Naive thymus-derived CD4-positive, alpha-beta T cell (primary cell): Measurements from ENCODE around the gene LRMDA. TPM values are rescaled to one million over a fixed set of nuclear protein-coding genes. Genes with fewer than 3 reads are reported as not detected.

Experiments
- ATAC-seq: fragments of 150-1000 bp; cut with Tn5 transposase; 2 replicates; pipeline ENCODE4 v1.10.0; 2021; ENCODE audit warnings: mild to moderate bottlenecking, moderate library complexity
- CTCF ChIA-PET: fragments of 350-600 bp; sonication (Branson Sonifier 250); formaldehyde crosslinking; loops from one replicate; lab custom pipeline; 2021; ENCODE audit warnings: antibody characterized with exemption; lab: Charles Lee
- POLR2A ChIA-PET: fragments of 350-600 bp; sonication (Branson Sonifier 250); formaldehyde crosslinking; loops from one replicate; lab custom pipeline; 2021; ENCODE audit warnings: antibody characterized with exemption, inconsistent platforms; lab: Charles Lee
- DNase-seq, 9 donors: peaks; one replicate each; pipeline versions ENCODE4 v3.0.0 to v3.0.0-alpha.2; 2020 to 2022; ENCODE audit warnings: mixed read lengths in 1 of 9
- H3K27ac ChIP-seq: one replicate; pipeline ENCODE4 v1.7.0; 2013; ENCODE audit warnings: mild to moderate bottlenecking, low read depth, low read length, moderate library complexity
- H3K27me3 ChIP-seq, 2 donors: one replicate each; pipeline ENCODE4 v1.7.0; 2013; ENCODE audit warnings: low read length in 2 of 2, mild to moderate bottlenecking in 2 of 2, moderate library complexity in 2 of 2; ENCODE audit not compliant: control insufficient read depth in 2 of 2, insufficient read depth in 2 of 2
- H3K36me3 ChIP-seq, 3 experiments: 1 replicate in 2 of 3; 2 replicates in 1 of 3; pipeline ENCODE4 v1.7.0; 2013; ENCODE audit warnings: low read length in 3 of 3, mild to moderate bottlenecking in 3 of 3, moderate library complexity in 1 of 3; ENCODE audit not compliant: insufficient read depth in 3 of 3, control insufficient read depth in 2 of 3
- H3K4me1 ChIP-seq, 2 donors: one replicate each; pipeline ENCODE4 v1.7.0; 2013; ENCODE audit warnings: low read length in 2 of 2, mild to moderate bottlenecking in 2 of 2, moderate library complexity in 1 of 2; ENCODE audit not compliant: control insufficient read depth in 2 of 2, insufficient read depth in 2 of 2
- H3K4me3 ChIP-seq: 2 replicates; pipeline ENCODE4 v1.7.0; 2013; ENCODE audit warnings: mild to moderate bottlenecking, low read length
- H3K9me3 ChIP-seq, 3 experiments: 1 replicate in 2 of 3; 2 replicates in 1 of 3; pipeline ENCODE4 v1.7.0; 2013; ENCODE audit warnings: low read length in 3 of 3; ENCODE audit not compliant: control insufficient read depth in 2 of 3
- H3K27ac Mint-ChIP-seq, 9 donors: one replicate each; pipeline ENCODE4 v1.8.0; 2020 to 2022; ENCODE audit warnings: mixed read lengths in 9 of 9, mild to moderate bottlenecking in 8 of 9, moderate library complexity in 5 of 9, inconsistent platforms in 2 of 9
- H3K27me3 Mint-ChIP-seq, 5 donors: one replicate each; pipeline ENCODE4 v1.8.0; 2021 to 2022; ENCODE audit warnings: mixed read lengths in 5 of 5, mild to moderate bottlenecking in 1 of 5
- H3K36me3 Mint-ChIP-seq, 5 donors: one replicate each; pipeline ENCODE4 v1.8.0; 2020 to 2022; ENCODE audit warnings: mixed read lengths in 5 of 5, mild to moderate bottlenecking in 3 of 5, inconsistent platforms in 1 of 5
- H3K4me1 Mint-ChIP-seq, 7 donors: one replicate each; pipeline ENCODE4 v1.8.0; 2020 to 2022; ENCODE audit warnings: mixed read lengths in 7 of 7, mild to moderate bottlenecking in 3 of 7, inconsistent platforms in 1 of 7
- H3K4me3 Mint-ChIP-seq, 10 donors: one replicate each; pipeline ENCODE4 v1.8.0; 2020 to 2022; ENCODE audit warnings: mild to moderate bottlenecking in 10 of 10, mixed read lengths in 10 of 10, moderate library complexity in 6 of 10, inconsistent platforms in 2 of 10
- H3K9me3 Mint-ChIP-seq, 11 donors: one replicate each; pipeline ENCODE4 v1.8.0; 2020 to 2022; ENCODE audit warnings: mixed read lengths in 11 of 11, mild to moderate bottlenecking in 4 of 11, inconsistent platforms in 1 of 11, moderate library complexity in 1 of 11
- intact Hi-C, 2 donors: fragments of 100-400 bp; cut with micrococcal nuclease; formaldehyde crosslinking; loops; one replicate each; pipeline ENCODE4 v1.15.1; 2023
- polyA plus RNA-seq, 2 donors: library from polyadenylated mRNA; unstranded; fragments of 300-500 nt; fragmentation: Illumina TruSeq; gene quantifications; one replicate each; pipeline ENCODE4 v1.2.3, GENCODE V29; 2021
- total RNA-seq, 6 experiments: library from RNA in 5 of 6; stranded (reverse) in 5 of 6; gene quantifications; 1 replicate in 5 of 6; 2 replicates in 1 of 6; pipeline ENCODE4 v1.2.3 and lab custom pipeline; 2021 to 2026

The LRMDA gene
- total and polyA plus RNA-seq, 7 experiments from 2014 or later, result 0.57 to 14.9 (median 3.0) TPM; not detected in 4

- ChIA-PET CTCF (no interaction called here), POLR2A (no interaction called here)
- Mint-ChIP-seq H3K36me3 (no peaks in the 10 kb centered on the region), H3K4me1 (no peaks in the 10 kb centered on the region), H3K4me3 (no peak overlapping the region), H3K27ac (no peak overlapping the region), H3K27me3 (no peaks in the 10 kb centered on the region), H3K9me3 (peaks cover 0 to 5% (median 0%) of the 10 kb centered on the region in 11 donors)
- DNase-seq (no peak), ATAC-seq (no peak)
- no peaks in the 10 kb centered on the region for H3K4me1 ChIP-seq
- H3K4me3 ChIP-seq, result no peak overlapping the region
- no peaks in the 10 kb centered on the region for H3K36me3 ChIP-seq
- intact Hi-C loops, result no loop called here
- H3K27me3 ChIP-seq, result no peaks in the 10 kb centered on the region
- H3K27ac ChIP-seq, result no peak overlapping the region
- H3K9me3 ChIP-seq, result no peaks in the 10 kb centered on the region
Measured at GRCh38 chr10:75969031-75969430, 537.6 kb downstream of the LRMDA start.

GRCh38 chr10:75971402-75972211, 540.2 kb downstream of the LRMDA start:
- DNase-seq (no peak), ATAC-seq (no peak)
- no peak overlapping the region for H3K27ac Mint-ChIP-seq
- H3K36me3 ChIP-seq, result no peaks in the 10 kb centered on the region
- no peak overlapping the region for H3K4me3 Mint-ChIP-seq
- H3K9me3 Mint-ChIP-seq, result peaks cover 0 to 12% (median 0%) of the 10 kb centered on the region in 11 donors
- H3K27me3 Mint-ChIP-seq, result no peaks in the 10 kb centered on the region
- ChIA-PET CTCF (interaction anchor here (0.6 kb wide), 1 partner anchor 45 kb away, joined by 4 read pairs; no protein-coding TSS in a partner anchor), POLR2A (no interaction called here)
- H3K9me3 ChIP-seq, result no peaks in the 10 kb centered on the region
- H3K4me3 ChIP-seq, result no peak overlapping the region
- no peaks in the 10 kb centered on the region for H3K4me1 ChIP-seq
- intact Hi-C loops, result no loop called here
- H3K27me3 ChIP-seq, result no peaks in the 10 kb centered on the region
- no peaks in the 10 kb centered on the region for H3K4me1 Mint-ChIP-seq
- H3K36me3 Mint-ChIP-seq, result no peaks in the 10 kb centered on the region
- H3K27ac ChIP-seq, result no peak overlapping the region

- no peak overlapping the region for H3K4me3 ChIP-seq
- H3K4me1 ChIP-seq, result no peaks in the 10 kb centered on the region
- H3K27me3 ChIP-seq, result no peaks in the 10 kb centered on the region
- H3K27ac Mint-ChIP-seq, result no peak overlapping the region
- ChIA-PET CTCF (interaction anchor here (0.6 kb wide), 1 partner anchor 46 kb away, joined by 4 read pairs; no protein-coding TSS in a partner anchor), POLR2A (no interaction called here)
- no peaks in the 10 kb centered on the region for H3K27me3 Mint-ChIP-seq
- H3K9me3 Mint-ChIP-seq, result peaks cover 0 to 12% (median 0%) of the 10 kb centered on the region in 11 donors
- no peaks in the 10 kb centered on the region for H3K36me3 ChIP-seq
- H3K9me3 ChIP-seq, result no peaks in the 10 kb centered on the region
- intact Hi-C loops, result no loop called here
- ATAC-seq, result no peak
- no peaks in the 10 kb centered on the region for H3K4me1 Mint-ChIP-seq
- no peak overlapping the region for H3K27ac ChIP-seq
- no peak overlapping the region for H3K4me3 Mint-ChIP-seq
- no peak for DNase-seq
- H3K36me3 Mint-ChIP-seq, result no peaks in the 10 kb centered on the region
Measured at GRCh38 chr10:75972491-75973276, 541.3 kb downstream of the LRMDA start.

GRCh38 chr10:75974080-75974479, 542.7 kb downstream of the LRMDA start:
- CTCF ChIA-PET, result no interaction called here
- no peaks in the 10 kb centered on the region for H3K9me3 ChIP-seq
- Mint-ChIP-seq H3K4me3 (no peak overlapping the region), H3K27me3 (no peaks in the 10 kb centered on the region), H3K36me3 (no peaks in the 10 kb centered on the region), H3K27ac (no peak overlapping the region), H3K9me3 (peaks cover 0 to 12% (median 0%) of the 10 kb centered on the region in 11 donors), H3K4me1 (no peaks in the 10 kb centered on the region)
- H3K27ac ChIP-seq, result no peak overlapping the region
- H3K4me1 ChIP-seq, result no peaks in the 10 kb centered on the region
- H3K27me3 ChIP-seq, result no peaks in the 10 kb centered on the region
- DNase-seq (no peak), ATAC-seq (no peak)
- POLR2A ChIA-PET, result no interaction called here
- intact Hi-C loops, result no loop called here
- H3K4me3 ChIP-seq, result no peak overlapping the region
- H3K36me3 ChIP-seq, result no peaks in the 10 kb centered on the region

GRCh38 chr10:75976681-75977080, 545.3 kb downstream of the LRMDA start:
- no peaks in the 10 kb centered on the region for H3K4me1 ChIP-seq
- no peak overlapping the region for H3K4me3 ChIP-seq
- peaks cover 0 to 8% (median 0%) of the 10 kb centered on the region in 11 donors for H3K9me3 Mint-ChIP-seq
- no peaks in the 10 kb centered on the region for H3K27me3 ChIP-seq
- no peak overlapping the region for H3K27ac Mint-ChIP-seq
- H3K9me3 ChIP-seq, result no peaks in the 10 kb centered on the region
- peaks cover 0 to 9% (median 0%) of the 10 kb centered on the region in 5 donors for H3K27me3 Mint-ChIP-seq
- intact Hi-C loops, result no loop called here
- ChIA-PET POLR2A (no interaction called here), CTCF (interaction anchor here (0.7 kb wide), 1 partner anchor 8 kb away, joined by 3 read pairs; no protein-coding TSS in a partner anchor)
- H3K4me3 Mint-ChIP-seq, result no peak overlapping the region
- no peaks in the 10 kb centered on the region for H3K4me1 Mint-ChIP-seq
- no peak for DNase-seq
- ATAC-seq, result no peak
- H3K36me3 Mint-ChIP-seq, result no peaks in the 10 kb centered on the region
- H3K27ac ChIP-seq, result no peak overlapping the region
- no peaks in the 10 kb centered on the region for H3K36me3 ChIP-seq

- intact Hi-C loops, result no loop called here
- Mint-ChIP-seq H3K9me3 (peaks cover 0 to 8% (median 0%) of the 10 kb centered on the region in 11 donors), H3K4me3 (no peak overlapping the region)
Measured at GRCh38 chr10:75977139-75977538, 545.7 kb downstream of the LRMDA start.

More at GRCh38 chr10:75977139-75977538, 545.7 kb downstream of the LRMDA start:
- no peaks in the 10 kb centered on the region for H3K4me1 ChIP-seq
- ChIA-PET POLR2A (no interaction called here), CTCF (interaction anchor here (0.7 kb wide), 1 partner anchor 9 kb away, joined by 3 read pairs; no protein-coding TSS in a partner anchor)
- no peak overlapping the region for H3K27ac ChIP-seq
- no peaks in the 10 kb centered on the region for H3K27me3 ChIP-seq
- Mint-ChIP-seq H3K27me3 (peaks cover 0 to 9% (median 0%) of the 10 kb centered on the region in 5 donors), H3K27ac (no peak overlapping the region), H3K36me3 (no peaks in the 10 kb centered on the region), H3K4me1 (no peaks in the 10 kb centered on the region)
- DNase-seq (no peak), ATAC-seq (no peak)
- no peaks in the 10 kb centered on the region for H3K9me3 ChIP-seq
- no peaks in the 10 kb centered on the region for H3K36me3 ChIP-seq
- H3K4me3 ChIP-seq, result no peak overlapping the region
